Panc1 (cell line): ENCODE measurements around the gene KCTD13.

Source experiments
- CTCF ChIP-seq: fragments of 450-650 bp; IDR thresholded peaks from 2 replicates; pipeline ENCODE4 v1.5.1; 2017; ENCODE audit warnings: mild to moderate bottlenecking
- POLR2AphosphoS5 ChIP-seq: IDR thresholded peaks from 2 replicates; pipeline ENCODE4 v1.6.1; 2012; ENCODE audit warnings: mild to moderate bottlenecking, low read depth, low read length, moderate library complexity
- TCF7L2 ChIP-seq: IDR thresholded peaks from 2 replicates; pipeline ENCODE4 v1.6.1; 2011; ENCODE audit warnings: mild to moderate bottlenecking, low read depth, low read length, inconsistent platforms

GRCh38 chr16:29962344-29962994 lies 36.4 kb upstream of the KCTD13 start:
- TF ChIP-seq TCF7L2: no peak
- TF ChIP-seq CTCF: no peak
- no peak for TF ChIP-seq POLR2AphosphoS5
